ENCODE results near the gene SPARCL1. TPM values are rescaled to one million over a fixed set of nuclear protein-coding genes. Genes with fewer than 3 reads are reported as not detected.

Gene SPARCL1
- total RNA-seq, 2 experiments from 2014 or later, result not detected

DNA sequence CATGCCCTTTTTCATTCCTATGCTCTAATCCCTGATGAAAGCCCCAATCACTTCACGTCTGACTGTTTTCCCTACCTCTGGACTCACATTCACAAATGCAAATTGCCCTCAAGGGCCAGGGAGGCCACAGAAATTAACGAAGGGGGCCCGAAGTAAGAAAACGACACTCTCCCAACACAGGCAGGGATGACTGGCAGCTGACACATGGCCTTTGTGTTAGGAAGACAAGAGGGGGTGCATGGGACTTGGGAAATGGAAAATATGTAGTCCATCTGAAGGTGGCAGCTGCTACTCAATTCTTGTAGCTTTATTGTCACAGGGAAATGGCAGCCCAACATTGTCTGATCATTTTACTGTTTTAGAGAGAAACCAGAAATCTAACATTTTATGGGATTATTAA lies 12.3 kb upstream of the SPARCL1 start:
- DNase-seq (ENCODE audit: low spot score), result no peak
- Histone ChIP-seq H3K4me1 (ENCODE audit: insufficient read depth, low read length, poor library complexity, severe bottlenecking) (no peaks in the 10 kb centered on the region), H2AFZ (ENCODE audit: low read length) (no peak overlapping the region), H3K4me2 (ENCODE audit: low read length) (no peak overlapping the region), H3K9me2 (ENCODE audit: insufficient read depth, low read length) (no peaks in the 10 kb centered on the region), H3K27ac (ENCODE audit: low read depth, low read length, poor library complexity, severe bottlenecking) (no peak overlapping the region), H3K79me2 (ENCODE audit: insufficient read depth, low read depth, low read length) (no peaks in the 10 kb centered on the region), H4K20me1 (ENCODE audit: insufficient read depth, low read length) (no peaks in the 10 kb centered on the region), H3K4me3 (ENCODE audit: low read depth, low read length, poor library complexity, severe bottlenecking) (no peak overlapping the region), H3K36me3 (ENCODE audit: insufficient read depth, low read length) (no peaks in the 10 kb centered on the region), H3K9me3 (ENCODE audit: low read length) (no peaks in the 10 kb centered on the region)
- intact Hi-C loops (cut with micrococcal nuclease; ENCODE audit: unreplicated experiment), result no loop called here
- ChIA-PET POLR2A (no interaction called here), CTCF (ENCODE audit: unreplicated experiment) (no interaction called here)
- no TSS peak for BruUV-seq (replicated peaks)
- TF ChIP-seq EZH2phosphoT487 (IDR thresholded peaks at IDR 0.05; ENCODE audit: borderline replicate concordance, low read depth, low read length) (no peak), CTCF (conservative IDR thresholded peaks at IDR 0.05; ENCODE audit: low read length) (no peak)

DNA sequence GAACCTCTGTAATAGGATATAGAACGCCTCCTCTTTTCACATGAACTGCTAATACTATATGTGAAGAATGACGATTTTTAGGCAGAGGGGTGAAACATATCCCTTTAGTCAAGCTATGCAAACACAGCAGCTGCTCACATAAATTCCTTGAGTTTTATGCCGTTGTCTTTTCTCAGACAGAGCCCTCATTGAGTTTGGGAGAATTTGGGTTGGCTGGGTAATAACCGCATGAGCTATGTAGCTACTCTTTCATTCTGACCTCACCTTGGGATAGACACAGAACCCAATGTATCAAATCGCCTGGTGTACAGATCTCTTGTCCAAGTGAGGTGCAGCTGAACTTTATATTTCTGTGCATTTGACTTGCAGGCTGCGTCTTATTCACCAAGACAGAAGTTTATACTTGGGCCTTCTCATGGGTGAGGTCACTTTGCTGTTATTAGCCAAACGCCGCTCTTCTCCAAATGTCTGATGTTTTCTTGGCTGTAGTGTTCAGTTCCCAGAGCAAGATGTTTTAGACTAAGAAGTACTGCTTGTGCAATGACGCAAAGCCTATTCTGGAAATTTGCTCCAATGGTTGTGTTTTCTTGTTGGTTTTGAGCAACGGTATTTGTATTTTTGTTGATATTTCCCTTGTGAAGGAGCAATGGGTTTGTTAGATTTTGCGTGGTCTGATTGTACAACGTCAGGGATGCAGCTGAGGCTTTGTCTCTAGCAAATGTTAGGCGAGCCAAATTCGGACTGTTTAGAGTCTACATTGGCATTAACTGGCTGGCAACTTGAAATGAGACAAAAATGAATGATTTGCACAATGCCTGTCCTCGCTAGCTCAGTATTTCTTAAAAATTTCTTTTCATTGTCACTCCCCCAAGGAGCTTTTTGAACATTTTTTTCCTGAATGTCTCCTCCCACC lies 11.2 kb upstream of the SPARCL1 start:
- TF ChIP-seq CTCF (conservative IDR thresholded peaks at IDR 0.05; ENCODE audit: low read length), result no peak
- no peak for TF ChIP-seq EZH2phosphoT487 (IDR thresholded peaks at IDR 0.05; ENCODE audit: borderline replicate concordance, low read depth, low read length)
- no peaks in the 10 kb centered on the region for H3K36me3 ChIP-seq (ENCODE audit: insufficient read depth, low read length)
- intact Hi-C loops (cut with micrococcal nuclease; ENCODE audit: unreplicated experiment), result no loop called here
- H3K79me2 ChIP-seq (ENCODE audit: insufficient read depth, low read depth, low read length), result no peaks in the 10 kb centered on the region
- no TSS peak for BruUV-seq (replicated peaks)
- no peaks in the 10 kb centered on the region for H3K9me2 ChIP-seq (ENCODE audit: insufficient read depth, low read length)
- H3K4me2 ChIP-seq (ENCODE audit: low read length), result no peak overlapping the region
- no peak overlapping the region for H3K4me3 ChIP-seq (ENCODE audit: low read depth, low read length, poor library complexity, severe bottlenecking)
- DNase-seq (ENCODE audit: low spot score), result no peak
- H4K20me1 ChIP-seq (ENCODE audit: insufficient read depth, low read length), result no peaks in the 10 kb centered on the region
- H3K9me3 ChIP-seq (ENCODE audit: low read length), result no peaks in the 10 kb centered on the region
- H3K27ac ChIP-seq (ENCODE audit: low read depth, low read length, poor library complexity, severe bottlenecking), result no peak overlapping the region
- POLR2A ChIA-PET, result interaction anchor here (0.5 kb wide), 1 partner anchor 1297 kb away, joined by 3 read pairs; no protein-coding TSS in a partner anchor
- no peak overlapping the region for H2AFZ ChIP-seq (ENCODE audit: low read length)
- H3K4me1 ChIP-seq (ENCODE audit: insufficient read depth, low read length, poor library complexity, severe bottlenecking), result no peaks in the 10 kb centered on the region
- CTCF ChIA-PET (ENCODE audit: unreplicated experiment), result no interaction called here

DNA sequence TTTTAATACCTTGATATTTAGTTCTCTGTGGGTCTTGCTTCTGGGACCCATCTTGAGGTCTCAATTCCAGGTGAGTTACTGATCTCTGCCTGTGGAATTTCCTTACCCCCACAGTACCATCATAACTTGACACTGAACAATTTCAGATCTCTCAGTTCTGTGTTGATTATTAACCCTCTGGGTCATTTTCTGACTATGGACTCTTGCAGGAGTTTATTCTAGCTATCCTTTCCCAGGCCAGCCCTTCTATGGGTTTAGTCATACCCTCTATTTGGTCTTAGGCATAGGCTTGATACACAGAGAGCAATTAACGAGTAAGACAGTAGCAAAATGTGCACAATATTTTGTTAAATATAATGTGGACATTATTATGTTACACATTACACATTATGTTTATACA lies 3.7 kb upstream of the SPARCL1 start:
- CTCF ChIA-PET (ENCODE audit: unreplicated experiment), result no interaction called here
- TF ChIP-seq EZH2phosphoT487 (IDR thresholded peaks at IDR 0.05; ENCODE audit: borderline replicate concordance, low read depth, low read length) (no peak), CTCF (conservative IDR thresholded peaks at IDR 0.05; ENCODE audit: low read length) (no peak)
- H2AFZ ChIP-seq (ENCODE audit: low read length), result no peak overlapping the region
- POLR2A ChIA-PET, result no interaction called here
- H4K20me1 ChIP-seq (ENCODE audit: insufficient read depth, low read length), result no peaks in the 10 kb centered on the region
- no peak overlapping the region for H3K4me3 ChIP-seq (ENCODE audit: low read depth, low read length, poor library complexity, severe bottlenecking)
- H3K79me2 ChIP-seq (ENCODE audit: insufficient read depth, low read depth, low read length), result no peaks in the 10 kb centered on the region
- no peak for DNase-seq (ENCODE audit: low spot score)
- H3K4me1 ChIP-seq (ENCODE audit: insufficient read depth, low read length, poor library complexity, severe bottlenecking), result no peaks in the 10 kb centered on the region
- H3K9me2 ChIP-seq (ENCODE audit: insufficient read depth, low read length), result no peaks in the 10 kb centered on the region
- no peaks in the 10 kb centered on the region for H3K36me3 ChIP-seq (ENCODE audit: insufficient read depth, low read length)
- BruUV-seq (replicated peaks), result no TSS peak
- intact Hi-C loops (cut with micrococcal nuclease; ENCODE audit: unreplicated experiment), result no loop called here
- H3K4me2 ChIP-seq (ENCODE audit: low read length), result no peak overlapping the region
- H3K27ac ChIP-seq (ENCODE audit: low read depth, low read length, poor library complexity, severe bottlenecking), result no peak overlapping the region
- no peaks in the 10 kb centered on the region for H3K9me3 ChIP-seq (ENCODE audit: low read length)

Measured in OCI-LY7 (cell line).